Nephron progenitor cell (in vitro differentiated cells): Measurements from ENCODE around the gene SLC25A12.

Source experiments
- DNase-seq: peaks from one replicate; pipeline ENCODE4 v3.0.0; 2021
- H3K27ac Mint-ChIP-seq: 2 replicates; pipeline ENCODE4 v1.8.0; 2021; ENCODE audit warnings: mild to moderate bottlenecking, moderate library complexity, mixed read lengths
- H3K27me3 Mint-ChIP-seq: 2 replicates; pipeline ENCODE4 v1.8.0; 2021; ENCODE audit warnings: mild to moderate bottlenecking, low read depth, mixed read lengths; ENCODE audit not compliant: poor library complexity
- H3K36me3 Mint-ChIP-seq: 2 replicates; pipeline ENCODE4 v1.8.0; 2021; ENCODE audit warnings: low read depth, mixed read lengths
- H3K4me1 Mint-ChIP-seq: 2 replicates; pipeline ENCODE4 v1.8.0; 2021; ENCODE audit warnings: mixed read lengths
- H3K4me3 Mint-ChIP-seq: 2 replicates; pipeline ENCODE4 v1.8.0; 2021; ENCODE audit warnings: mild to moderate bottlenecking, moderate library complexity, mixed read lengths
- H3K9me3 Mint-ChIP-seq: 2 replicates; pipeline ENCODE4 v1.8.0; 2021; ENCODE audit warnings: mild to moderate bottlenecking, moderate library complexity, mixed read lengths
- TF ChIP-seq, protein P1 (sequence below): fragments of 200-600 bp; sonication (generic); IDR thresholded peaks from 2 replicates; pipeline ENCODE4 v1.5.0; 2021; ENCODE audit warnings: antibody characterized with exemption

SLC25A12 gene

DNA sequence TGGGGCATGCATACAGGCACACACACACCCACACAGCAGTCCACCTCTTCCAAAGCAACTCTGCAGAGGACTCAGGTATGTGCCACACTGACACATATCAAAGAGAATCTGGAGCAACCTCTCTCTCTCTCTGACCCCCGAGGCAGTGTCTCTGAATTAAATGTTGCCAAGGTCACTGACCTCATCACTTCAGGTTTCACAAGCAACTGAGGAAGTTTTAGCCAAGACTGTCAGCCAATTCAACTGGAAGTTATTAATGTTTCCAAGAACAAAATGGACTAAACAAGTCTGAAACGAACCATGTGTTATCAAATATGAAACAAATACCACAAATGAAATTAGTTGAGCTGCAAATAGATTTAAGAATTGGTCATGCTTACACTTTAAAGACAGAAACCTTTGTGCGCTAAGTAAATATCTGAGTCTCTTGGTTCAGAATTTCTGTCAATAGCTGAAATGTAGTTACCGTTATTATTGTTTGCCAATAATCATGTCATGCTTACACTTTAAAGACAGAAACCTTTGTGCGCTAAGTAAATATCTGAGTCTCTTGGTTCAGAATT is 86.1 kb downstream of the SLC25A12 start:
- Mint-ChIP-seq H3K27ac (no peak overlapping the region), H3K4me3 (no peak overlapping the region), H3K9me3 (no peaks in the 10 kb centered on the region), H3K4me1 (peaks cover 6% of the 10 kb centered on the region), H3K27me3 (no peaks in the 10 kb centered on the region), H3K36me3 (peaks cover 33% of the 10 kb centered on the region)
- no peak for DNase-seq
- TF ChIP-seq, protein P1, sequence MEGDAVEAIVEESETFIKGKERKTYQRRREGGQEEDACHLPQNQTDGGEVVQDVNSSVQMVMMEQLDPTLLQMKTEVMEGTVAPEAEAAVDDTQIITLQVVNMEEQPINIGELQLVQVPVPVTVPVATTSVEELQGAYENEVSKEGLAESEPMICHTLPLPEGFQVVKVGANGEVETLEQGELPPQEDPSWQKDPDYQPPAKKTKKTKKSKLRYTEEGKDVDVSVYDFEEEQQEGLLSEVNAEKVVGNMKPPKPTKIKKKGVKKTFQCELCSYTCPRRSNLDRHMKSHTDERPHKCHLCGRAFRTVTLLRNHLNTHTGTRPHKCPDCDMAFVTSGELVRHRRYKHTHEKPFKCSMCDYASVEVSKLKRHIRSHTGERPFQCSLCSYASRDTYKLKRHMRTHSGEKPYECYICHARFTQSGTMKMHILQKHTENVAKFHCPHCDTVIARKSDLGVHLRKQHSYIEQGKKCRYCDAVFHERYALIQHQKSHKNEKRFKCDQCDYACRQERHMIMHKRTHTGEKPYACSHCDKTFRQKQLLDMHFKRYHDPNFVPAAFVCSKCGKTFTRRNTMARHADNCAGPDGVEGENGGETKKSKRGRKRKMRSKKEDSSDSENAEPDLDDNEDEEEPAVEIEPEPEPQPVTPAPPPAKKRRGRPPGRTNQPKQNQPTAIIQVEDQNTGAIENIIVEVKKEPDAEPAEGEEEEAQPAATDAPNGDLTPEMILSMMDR, result no peak

DNA sequence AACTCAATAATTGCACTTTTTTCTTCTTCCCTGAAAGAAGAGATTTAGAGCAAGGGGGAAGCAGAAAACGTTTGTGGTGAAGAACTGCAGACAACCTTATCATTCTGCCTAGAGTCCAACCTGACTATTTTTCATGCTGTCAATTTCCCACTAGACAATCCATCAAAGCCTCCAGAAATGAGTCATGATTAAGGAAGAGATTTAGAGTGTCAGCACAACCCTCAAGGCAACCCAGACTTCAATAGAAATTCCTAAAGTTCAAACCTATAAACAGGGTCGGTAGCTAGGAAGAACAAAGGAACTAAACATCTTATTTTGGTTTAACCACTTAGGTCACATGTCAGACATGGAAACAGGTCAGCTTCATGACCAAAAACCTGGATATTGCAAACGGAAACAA is 86.9 kb downstream of the SLC25A12 start:
- peaks cover 33% of the 10 kb centered on the region for H3K36me3 Mint-ChIP-seq
- no peak overlapping the region for H3K27ac Mint-ChIP-seq
- H3K9me3 Mint-ChIP-seq, result no peaks in the 10 kb centered on the region
- peaks cover 6% of the 10 kb centered on the region for H3K4me1 Mint-ChIP-seq
- H3K27me3 Mint-ChIP-seq, result no peaks in the 10 kb centered on the region
- H3K4me3 Mint-ChIP-seq, result no peak overlapping the region
- no peak for DNase-seq
- TF ChIP-seq, protein P1, result no peak

GRCh38 chr2:171804456-171804855 is 89.6 kb downstream of the SLC25A12 start:
- TF ChIP-seq, protein P1, result no peak
- Mint-ChIP-seq H3K27ac (no peak overlapping the region), H3K9me3 (no peaks in the 10 kb centered on the region)

DNA sequence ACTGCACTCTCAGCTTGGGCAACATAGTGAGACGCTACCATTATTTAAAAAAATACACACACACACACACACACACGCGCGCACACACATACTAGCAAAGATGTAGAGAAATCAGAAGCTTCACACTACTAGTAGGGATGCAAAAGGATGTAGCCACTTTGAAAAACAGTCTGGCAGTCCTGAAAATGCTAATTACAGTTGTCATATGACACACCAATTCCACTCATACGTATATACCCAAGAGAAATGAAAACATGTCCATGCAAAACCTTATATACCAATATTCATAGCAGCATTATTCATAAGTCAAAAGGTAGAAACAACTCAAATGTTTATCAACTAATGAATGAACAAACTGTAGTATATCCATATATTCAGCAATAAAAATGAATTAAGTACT is 90.3 kb downstream of the SLC25A12 start:
- H3K27me3 Mint-ChIP-seq, result no peaks in the 10 kb centered on the region
- peaks cover 21% of the 10 kb centered on the region for H3K36me3 Mint-ChIP-seq
- no peak overlapping the region for H3K4me3 Mint-ChIP-seq
- peaks cover 6% of the 10 kb centered on the region for H3K4me1 Mint-ChIP-seq
- H3K27ac Mint-ChIP-seq, result no peak overlapping the region
- no peak for DNase-seq
- no peaks in the 10 kb centered on the region for H3K9me3 Mint-ChIP-seq
- TF ChIP-seq, protein P1, result no peak

More at GRCh38 chr2:171804456-171804855, 89.6 kb downstream of the SLC25A12 start:
- Mint-ChIP-seq H3K4me1 (peaks cover 6% of the 10 kb centered on the region), H3K36me3 (peaks cover 27% of the 10 kb centered on the region), H3K27me3 (no peaks in the 10 kb centered on the region), H3K4me3 (no peak overlapping the region)
- no peak for DNase-seq

DNA sequence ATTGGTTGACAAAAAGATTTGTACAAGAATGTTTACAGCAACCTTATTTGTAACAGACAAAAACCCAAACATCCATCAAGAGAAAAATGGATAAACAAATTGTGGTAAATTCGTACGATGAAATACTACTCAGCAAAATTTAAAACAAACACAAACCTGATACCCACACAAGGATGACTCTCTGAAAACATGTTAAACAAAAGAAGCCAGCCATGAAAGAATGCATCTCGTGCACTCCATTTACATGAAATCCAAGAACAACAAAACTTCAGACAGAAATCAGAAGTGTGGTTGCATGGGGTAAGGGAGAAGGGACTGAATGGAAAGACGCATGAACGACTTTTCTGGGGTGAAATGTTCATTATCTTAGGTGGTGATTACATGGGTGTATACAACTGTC is 93.4 kb downstream of the SLC25A12 start:
- no peak overlapping the region for H3K4me3 Mint-ChIP-seq
- H3K36me3 Mint-ChIP-seq, result peaks cover 12% of the 10 kb centered on the region
- H3K27me3 Mint-ChIP-seq, result no peaks in the 10 kb centered on the region
- no peak overlapping the region for H3K27ac Mint-ChIP-seq
- peaks cover 4% of the 10 kb centered on the region for H3K4me1 Mint-ChIP-seq
- no peak for DNase-seq
- TF ChIP-seq, protein P1, result no peak
- H3K9me3 Mint-ChIP-seq, result no peaks in the 10 kb centered on the region

GRCh38 chr2:171798156-171798820 is 95.8 kb downstream of the SLC25A12 start:
- TF ChIP-seq, protein P1, result no peak
- Mint-ChIP-seq H3K9me3 (no peaks in the 10 kb centered on the region), H3K36me3 (peaks cover 4% of the 10 kb centered on the region), H3K27ac (no peak overlapping the region), H3K27me3 (no peaks in the 10 kb centered on the region), H3K4me1 (peaks cover 11% of the 10 kb centered on the region), H3K4me3 (no peak overlapping the region)
- no peak for DNase-seq
